ENCODE measurements around the gene LCLAT1.

Gene LCLAT1

DNA sequence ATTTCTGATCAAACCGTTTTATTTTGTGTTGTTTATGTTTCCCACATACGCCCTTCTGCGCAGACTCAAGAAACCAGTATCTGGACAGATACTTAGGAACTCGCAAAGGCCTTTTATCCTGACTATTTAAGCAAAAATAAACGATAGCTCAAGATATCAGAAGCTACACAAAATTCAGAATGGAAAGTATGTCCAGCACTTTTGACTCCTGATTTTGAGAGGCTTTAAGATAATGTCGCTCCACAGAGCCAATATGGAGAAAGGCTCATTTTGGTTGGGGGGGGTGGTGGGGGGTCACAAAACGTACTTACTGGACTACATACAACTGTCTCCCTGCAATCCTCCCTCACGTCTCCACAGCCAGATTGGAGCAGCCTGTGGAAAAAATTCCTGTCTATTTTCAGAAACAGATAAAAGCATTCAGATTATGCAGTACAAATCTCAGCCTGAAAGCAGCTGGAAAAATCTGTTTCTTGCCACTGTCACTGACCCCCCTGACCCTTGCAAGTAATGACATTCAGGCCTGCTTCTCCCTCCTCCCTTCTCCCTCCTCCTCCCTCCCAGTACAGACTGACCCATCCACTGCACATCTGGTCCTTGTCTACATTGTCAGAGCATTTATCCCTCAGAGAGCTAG is 34.9 kb upstream of the LCLAT1 start:
- no peak overlapping the region for H3K9ac ChIP-seq (ENCODE audit: low read length)
- H3K27ac ChIP-seq (ENCODE audit: low read length) = no peak overlapping the region
- H3K36me3 ChIP-seq (replicated peaks; ENCODE audit: low read depth, low read length) = no peaks in the 10 kb centered on the region
- TF ChIP-seq CTCF (IDR thresholded peaks at IDR 0.05; ENCODE audit: low read depth, low read length) = no peak
- TF ChIP-seq EZH2phosphoT487 (IDR thresholded peaks at IDR 0.05; ENCODE audit: low read depth) = no peak
- H3K4me2 ChIP-seq (ENCODE audit: low read length) = no peak overlapping the region
- no peaks in the 10 kb centered on the region for H3K9me3 ChIP-seq (ENCODE audit: insufficient read depth, low read length)
- peaks cover 27% of the 10 kb centered on the region for H3K27me3 ChIP-seq (ENCODE audit: low read depth, low read length)
- no peaks in the 10 kb centered on the region for H4K20me1 ChIP-seq (ENCODE audit: insufficient read depth, low read length)
- no peak overlapping the region for H2AFZ ChIP-seq (ENCODE audit: low read depth, low read length)
- no peaks in the 10 kb centered on the region for H3K79me2 ChIP-seq (ENCODE audit: low read length)
- no peak overlapping the region for H3K4me3 ChIP-seq (ENCODE audit: low read length)
- no peaks in the 10 kb centered on the region; the same call in 1 of the 2 replicates for H3K4me1 ChIP-seq (ENCODE audit: low read length)

GRCh38 chr2:30412684-30413570 is 34.1 kb upstream of the LCLAT1 start:
- Histone ChIP-seq H3K9ac (ENCODE audit: low read length) (no peak overlapping the region), H3K4me1 (ENCODE audit: low read length) (no peaks in the 10 kb centered on the region; the same call in 1 of the 2 replicates), H3K4me2 (ENCODE audit: low read length) (no peak overlapping the region), H3K27ac (ENCODE audit: low read length) (no peak overlapping the region), H3K79me2 (ENCODE audit: low read length) (no peaks in the 10 kb centered on the region), H3K4me3 (ENCODE audit: low read length) (no peak overlapping the region), H4K20me1 (ENCODE audit: insufficient read depth, low read length) (no peaks in the 10 kb centered on the region), H3K36me3 (replicated peaks; ENCODE audit: low read depth, low read length) (no peaks in the 10 kb centered on the region), H2AFZ (ENCODE audit: low read depth, low read length) (no peak overlapping the region), H3K27me3 (ENCODE audit: low read depth, low read length) (peaks cover 24% of the 10 kb centered on the region), H3K9me3 (ENCODE audit: insufficient read depth, low read length) (no peaks in the 10 kb centered on the region)
- TF ChIP-seq EZH2phosphoT487 (IDR thresholded peaks at IDR 0.05; ENCODE audit: low read depth) (no peak), CTCF (IDR thresholded peaks at IDR 0.05; ENCODE audit: low read depth, low read length) (no peak)

DNA sequence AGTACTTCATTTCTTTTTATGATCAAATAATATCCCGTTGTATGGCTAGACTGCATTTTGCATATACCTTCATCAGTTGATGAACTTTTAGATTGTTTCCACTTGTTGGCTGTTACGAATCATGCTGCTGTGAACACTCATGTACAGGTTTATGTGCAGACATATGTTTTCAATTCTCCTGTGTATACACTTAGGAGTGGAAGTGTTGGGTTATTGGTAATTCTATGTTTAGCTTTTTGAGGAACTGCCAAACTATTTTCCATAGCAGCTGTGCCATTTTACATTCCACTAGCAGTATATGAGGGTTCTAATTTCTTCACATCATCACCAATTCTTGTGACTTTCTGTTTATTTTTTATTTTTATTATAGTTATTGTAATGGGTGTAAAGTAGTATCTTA is 32.1 kb upstream of the LCLAT1 start:
- no peaks in the 10 kb centered on the region for H3K79me2 ChIP-seq (ENCODE audit: low read length)
- peaks cover 24% of the 10 kb centered on the region for H3K27me3 ChIP-seq (ENCODE audit: low read depth, low read length)
- H3K4me3 ChIP-seq (ENCODE audit: low read length) = no peak overlapping the region
- H3K4me2 ChIP-seq (ENCODE audit: low read length) = no peak overlapping the region
- no peak for TF ChIP-seq CTCF (IDR thresholded peaks at IDR 0.05; ENCODE audit: low read depth, low read length)
- TF ChIP-seq EZH2phosphoT487 (IDR thresholded peaks at IDR 0.05; ENCODE audit: low read depth) = no peak
- no peaks in the 10 kb centered on the region for H3K9me3 ChIP-seq (ENCODE audit: insufficient read depth, low read length)
- H3K27ac ChIP-seq (ENCODE audit: low read length) = no peak overlapping the region
- H3K9ac ChIP-seq (ENCODE audit: low read length) = no peak overlapping the region
- H3K36me3 ChIP-seq (replicated peaks; ENCODE audit: low read depth, low read length) = no peaks in the 10 kb centered on the region
- no peak overlapping the region for H2AFZ ChIP-seq (ENCODE audit: low read depth, low read length)
- H3K4me1 ChIP-seq (ENCODE audit: low read length) = no peaks in the 10 kb centered on the region; the same call in 1 of the 2 replicates
- no peaks in the 10 kb centered on the region for H4K20me1 ChIP-seq (ENCODE audit: insufficient read depth, low read length)

DNA sequence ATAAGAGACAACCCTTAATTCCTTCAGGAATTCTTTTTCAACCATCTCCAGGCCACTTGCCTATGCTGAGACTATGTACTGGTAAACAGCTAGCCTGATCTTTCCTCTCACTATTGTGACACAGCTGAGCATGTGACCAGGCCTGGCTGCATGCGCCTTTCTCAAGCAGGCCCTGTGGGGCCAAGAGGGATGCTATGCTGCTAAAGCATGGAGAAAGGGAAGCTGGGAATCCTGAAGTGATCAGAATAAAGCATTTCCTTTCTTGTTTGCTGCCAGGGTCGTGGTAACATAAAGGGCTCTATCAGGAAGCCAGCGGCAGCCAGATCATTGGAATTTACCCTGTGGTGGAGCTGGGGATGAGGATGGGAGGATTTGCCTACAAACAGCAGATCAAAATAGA is 29.8 kb upstream of the LCLAT1 start:
- H3K4me2 ChIP-seq (ENCODE audit: low read length) = no peak overlapping the region
- H3K9me3 ChIP-seq (ENCODE audit: insufficient read depth, low read length) = no peaks in the 10 kb centered on the region
- no peak overlapping the region for H3K27ac ChIP-seq (ENCODE audit: low read length)
- H3K36me3 ChIP-seq (replicated peaks; ENCODE audit: low read depth, low read length) = no peaks in the 10 kb centered on the region
- no peak overlapping the region for H2AFZ ChIP-seq (ENCODE audit: low read depth, low read length)
- no peak for TF ChIP-seq EZH2phosphoT487 (IDR thresholded peaks at IDR 0.05; ENCODE audit: low read depth)
- TF ChIP-seq CTCF (IDR thresholded peaks at IDR 0.05; ENCODE audit: low read depth, low read length) = no peak
- H3K4me3 ChIP-seq (ENCODE audit: low read length) = no peak overlapping the region
- peaks cover 20% of the 10 kb centered on the region for H3K4me1 ChIP-seq (ENCODE audit: low read length)
- H3K79me2 ChIP-seq (ENCODE audit: low read length) = no peaks in the 10 kb centered on the region
- H4K20me1 ChIP-seq (ENCODE audit: insufficient read depth, low read length) = 0 out of 2 replicates have a peak, but pooled peaks cover 5% of the 10 kb centered on the region
- peaks cover 37% of the 10 kb centered on the region for H3K27me3 ChIP-seq (ENCODE audit: low read depth, low read length)
- H3K9ac ChIP-seq (ENCODE audit: low read length) = no peak overlapping the region

Data from OCI-LY3 (cell line).